Measurements from ENCODE around the gene DGCR8. TPM values are rescaled to one million over a fixed set of nuclear protein-coding genes. Genes with fewer than 3 reads are reported as not detected.

The DGCR8 gene
- total RNA-seq, 1 donor from 2014 or later: 29.1 TPM

GRCh38 chr22:20116376-20116950 lies 36.4 kb downstream of the DGCR8 start:
- H3K4me2 ChIP-seq: peak overlapping the region; percentile 93
- no peaks in the 10 kb centered on the region for H3K9me3 ChIP-seq (ENCODE audit: low read depth)
- peaks cover 14% of the 10 kb centered on the region for H3K4me1 ChIP-seq
- Mint-ChIP-seq H3K9me3 (peaks cover 2% of the 10 kb centered on the region), H3K36me3 (peaks cover 13% of the 10 kb centered on the region), H3K4me3 (peak overlapping the region; percentile 93), H3K4me1 (peaks cover 24% of the 10 kb centered on the region), H3K27ac (peak overlapping the region; percentile 57), H3K27me3 (ENCODE audit: insufficient read depth, low read depth) (peaks cover 4% of the 10 kb centered on the region)
- H3F3A ChIP-seq (ENCODE audit: low read depth): peaks cover 24% of the 10 kb centered on the region
- peak overlapping the region; percentile 92 for H2AFZ ChIP-seq (replicated peaks)
- H3K36me3 ChIP-seq: peaks cover 3% of the 10 kb centered on the region
- no peak for TF ChIP-seq CTCF (IDR thresholded peaks at IDR 0.05)
- no peak for TF ChIP-seq EZH2phosphoT487 (IDR thresholded peaks at IDR 0.05)
- no peak for TF ChIP-seq EZH2 (IDR thresholded peaks at IDR 0.05)
- H3K27ac ChIP-seq: no peak overlapping the region
- peak; percentile 13 for DNase-seq (ENCODE audit: low spot score)
- peaks cover 60% of the 10 kb centered on the region for H3K79me2 ChIP-seq (ENCODE audit: low read depth)
- H4K20me1 ChIP-seq (ENCODE audit: low read depth): peaks cover 39% of the 10 kb centered on the region
- peak overlapping the region; percentile 99 for H3K4me3 ChIP-seq
- no peaks in the 10 kb centered on the region for H3K27me3 ChIP-seq
- H3K9ac ChIP-seq: peak overlapping the region; percentile 93

- Histone ChIP-seq H4K20me1 (ENCODE audit: low read depth) (peaks cover 40% of the 10 kb centered on the region), H3K79me2 (ENCODE audit: low read depth) (peaks cover 67% of the 10 kb centered on the region), H3K9me3 (ENCODE audit: low read depth) (no peaks in the 10 kb centered on the region), H3K4me2 (peak within 1 kb of the TSS; percentile 99), H3K36me3 (peaks cover 3% of the 10 kb centered on the region), H3F3A (ENCODE audit: low read depth) (peaks cover 24% of the 10 kb centered on the region), H3K27me3 (no peaks in the 10 kb centered on the region), H3K9ac (peak within 1 kb of the TSS; percentile 99), H3K4me1 (peaks cover 14% of the 10 kb centered on the region), H3K27ac (peak within 1 kb of the TSS; percentile 84), H3K4me3 (peak within 1 kb of the TSS; percentile 99), H2AFZ (replicated peaks) (peak within 1 kb of the TSS; percentile 92)
- no peak for TF ChIP-seq EZH2phosphoT487 (IDR thresholded peaks at IDR 0.05)
- TF ChIP-seq EZH2 (IDR thresholded peaks at IDR 0.05): no peak
- TF ChIP-seq CTCF (IDR thresholded peaks at IDR 0.05): peak; percentile 45
- Mint-ChIP-seq H3K27me3 (ENCODE audit: insufficient read depth, low read depth) (peaks cover 4% of the 10 kb centered on the region), H3K4me3 (peak within 1 kb of the TSS; percentile 94), H3K27ac (peak within 1 kb of the TSS; percentile 69), H3K36me3 (peaks cover 13% of the 10 kb centered on the region), H3K9me3 (peaks cover 2% of the 10 kb centered on the region), H3K4me1 (peaks cover 24% of the 10 kb centered on the region)
- peak; percentile 99 for DNase-seq (ENCODE audit: low spot score)
Measured at GRCh38 chr22:20116951-20117632, 37.1 kb downstream of the DGCR8 start, which contains the start of gene TRMT2A. TRMT2A (minus strand) TSS chr22:20117226; CDS start chr22:20116906, 320 bp downstream.

- H3K36me3 Mint-ChIP-seq: peaks cover 13% of the 10 kb centered on the region
- DNase-seq (ENCODE audit: low spot score): peak; percentile 51
- H3K27ac Mint-ChIP-seq: peak overlapping the region; percentile 69
- H3K4me1 ChIP-seq: peaks cover 14% of the 10 kb centered on the region
- H3K9ac ChIP-seq: peak overlapping the region; percentile 99
- peaks cover 3% of the 10 kb centered on the region for H3K36me3 ChIP-seq
- H3K27me3 Mint-ChIP-seq (ENCODE audit: insufficient read depth, low read depth): peaks cover 4% of the 10 kb centered on the region
- peak overlapping the region; percentile 94 for H3K4me3 Mint-ChIP-seq
- no peaks in the 10 kb centered on the region for H3K9me3 ChIP-seq (ENCODE audit: low read depth)
- H3K9me3 Mint-ChIP-seq: peaks cover 2% of the 10 kb centered on the region
- no peaks in the 10 kb centered on the region for H3K27me3 ChIP-seq
- TF ChIP-seq CTCF (IDR thresholded peaks at IDR 0.05) (no peak), EZH2 (IDR thresholded peaks at IDR 0.05) (no peak), EZH2phosphoT487 (IDR thresholded peaks at IDR 0.05) (no peak)
- H3K4me3 ChIP-seq: peak overlapping the region; percentile 99
- peak overlapping the region; percentile 99 for H3K4me2 ChIP-seq
- peaks cover 73% of the 10 kb centered on the region for H3K79me2 ChIP-seq (ENCODE audit: low read depth)
- peak overlapping the region; percentile 84 for H3K27ac ChIP-seq
- no peak overlapping the region for H2AFZ ChIP-seq (replicated peaks)
- peaks cover 24% of the 10 kb centered on the region for H3F3A ChIP-seq (ENCODE audit: low read depth)
- peaks cover 24% of the 10 kb centered on the region for H3K4me1 Mint-ChIP-seq
- peaks cover 44% of the 10 kb centered on the region for H4K20me1 ChIP-seq (ENCODE audit: low read depth)
Measured at GRCh38 chr22:20117633-20118299, 37.7 kb downstream of the DGCR8 start.

Measured in neural progenitor cell (in vitro differentiated cells).